Esophagus muscularis mucosa (tissue), 3 donors: ENCODE results near the gene PTPRN2.

Experiments used
- POLR2A ChIP-seq: fragments of 450-650 bp; IDR thresholded peaks from one replicate; pipeline ENCODE4 v1.6.1; 2017; ENCODE audit warnings: antibody characterized with exemption, moderate library complexity, mild to moderate bottlenecking, low read depth
- TF ChIP-seq, protein P1 (sequence below), 3 experiments: fragments of 200-600 bp in 2 of 3; fragments of 450-650 bp in 1 of 3; sonication (generic) in 2 of 3; IDR thresholded peaks; one replicate each; pipeline ENCODE4 v1.5.1; 2017 to 2019; ENCODE audit warnings: antibody characterized with exemption in 3 of 3, mild to moderate bottlenecking in 2 of 3, moderate library complexity in 1 of 3

DNA sequence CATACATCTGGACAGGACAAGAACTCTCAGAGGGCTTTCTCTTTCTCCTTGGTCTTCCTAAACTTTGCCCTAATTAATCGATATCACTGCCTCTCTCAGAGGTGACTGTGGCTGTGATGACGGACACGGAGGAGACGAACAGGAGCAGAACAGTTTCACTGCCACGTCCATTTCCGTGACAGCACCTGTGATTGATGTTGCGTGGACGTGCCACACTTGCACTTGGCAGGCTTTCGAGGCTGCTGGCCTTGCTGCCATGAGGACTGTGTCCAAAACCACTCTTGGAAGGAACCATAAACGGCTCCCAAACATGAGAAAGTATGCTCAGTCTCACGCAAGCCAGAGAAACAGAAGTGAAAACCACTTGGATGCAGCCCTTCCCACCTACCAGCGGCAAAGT is 942.7 kb downstream of the PTPRN2 start:
- no peak for TF ChIP-seq POLR2A
- TF ChIP-seq, protein P1, sequence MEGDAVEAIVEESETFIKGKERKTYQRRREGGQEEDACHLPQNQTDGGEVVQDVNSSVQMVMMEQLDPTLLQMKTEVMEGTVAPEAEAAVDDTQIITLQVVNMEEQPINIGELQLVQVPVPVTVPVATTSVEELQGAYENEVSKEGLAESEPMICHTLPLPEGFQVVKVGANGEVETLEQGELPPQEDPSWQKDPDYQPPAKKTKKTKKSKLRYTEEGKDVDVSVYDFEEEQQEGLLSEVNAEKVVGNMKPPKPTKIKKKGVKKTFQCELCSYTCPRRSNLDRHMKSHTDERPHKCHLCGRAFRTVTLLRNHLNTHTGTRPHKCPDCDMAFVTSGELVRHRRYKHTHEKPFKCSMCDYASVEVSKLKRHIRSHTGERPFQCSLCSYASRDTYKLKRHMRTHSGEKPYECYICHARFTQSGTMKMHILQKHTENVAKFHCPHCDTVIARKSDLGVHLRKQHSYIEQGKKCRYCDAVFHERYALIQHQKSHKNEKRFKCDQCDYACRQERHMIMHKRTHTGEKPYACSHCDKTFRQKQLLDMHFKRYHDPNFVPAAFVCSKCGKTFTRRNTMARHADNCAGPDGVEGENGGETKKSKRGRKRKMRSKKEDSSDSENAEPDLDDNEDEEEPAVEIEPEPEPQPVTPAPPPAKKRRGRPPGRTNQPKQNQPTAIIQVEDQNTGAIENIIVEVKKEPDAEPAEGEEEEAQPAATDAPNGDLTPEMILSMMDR (IDR thresholded peaks at IDR 0.05) = no peak
